Measurements from ENCODE around the gene ADAM23. TPM values are rescaled to one million over a fixed set of nuclear protein-coding genes. Genes with fewer than 3 reads are reported as not detected.

ADAM23 gene
- total and polyA plus RNA-seq, 9 donors, result 4.1 to 16.8 (median 11.5) TPM

GRCh38 chr2:206526416-206526815 lies 83.1 kb downstream of the ADAM23 start:
- WGBS (ENCODE audit: insufficient coverage), result no CpG with 5 or more reads among the region's 1 CpG
- no peak for DNase-seq
- Histone ChIP-seq H3K27me3 (ENCODE audit: control insufficient read depth, insufficient read depth, low read length) (no peaks in the 10 kb centered on the region), H3K4me1 (ENCODE audit: control insufficient read depth, insufficient read depth, low read length) (no peaks in the 10 kb centered on the region), H3K4me3 (ENCODE audit: low read length) (no peak overlapping the region), H3K36me3 (ENCODE audit: control insufficient read depth, insufficient read depth, low read length) (no peaks in the 10 kb centered on the region), H3K9me3 (replicated peaks; ENCODE audit: control insufficient read depth, low read depth, low read length) (no peaks in the 10 kb centered on the region), H3K27ac (ENCODE audit: low read length) (no peak overlapping the region)

GRCh38 chr2:206527153-206527552 lies 83.8 kb downstream of the ADAM23 start:
- DNase-seq, result no peak
- Histone ChIP-seq H3K27ac (ENCODE audit: low read length) (no peak overlapping the region), H3K27me3 (ENCODE audit: control insufficient read depth, insufficient read depth, low read length) (no peaks in the 10 kb centered on the region), H3K4me1 (ENCODE audit: control insufficient read depth, insufficient read depth, low read length) (no peaks in the 10 kb centered on the region), H3K36me3 (ENCODE audit: control insufficient read depth, insufficient read depth, low read length) (no peaks in the 10 kb centered on the region), H3K4me3 (ENCODE audit: low read length) (no peak overlapping the region), H3K9me3 (replicated peaks; ENCODE audit: control insufficient read depth, low read depth, low read length) (no peaks in the 10 kb centered on the region)
- WGBS (ENCODE audit: insufficient coverage), result no CpG with 5 or more reads among the region's 2 CpGs

- Histone ChIP-seq H3K9me3 (replicated peaks; ENCODE audit: control insufficient read depth, low read depth, low read length) (no peaks in the 10 kb centered on the region), H3K36me3 (ENCODE audit: control insufficient read depth, insufficient read depth, low read length) (no peaks in the 10 kb centered on the region), H3K27ac (ENCODE audit: low read length) (no peak overlapping the region), H3K4me3 (ENCODE audit: low read length) (no peak overlapping the region), H3K4me1 (ENCODE audit: control insufficient read depth, insufficient read depth, low read length) (no peaks in the 10 kb centered on the region), H3K27me3 (ENCODE audit: control insufficient read depth, insufficient read depth, low read length) (no peaks in the 10 kb centered on the region)
- no CpG with 5 or more reads among the region's 11 CpGs for WGBS (ENCODE audit: insufficient coverage)
- no peak for DNase-seq
Measured at GRCh38 chr2:206530727-206531126, 87.4 kb downstream of the ADAM23 start.

GRCh38 chr2:206531996-206532543 lies 88.7 kb downstream of the ADAM23 start:
- Histone ChIP-seq H3K4me1 (ENCODE audit: control insufficient read depth, insufficient read depth, low read length) (no peaks in the 10 kb centered on the region), H3K36me3 (ENCODE audit: control insufficient read depth, insufficient read depth, low read length) (no peaks in the 10 kb centered on the region), H3K9me3 (replicated peaks; ENCODE audit: control insufficient read depth, low read depth, low read length) (no peaks in the 10 kb centered on the region), H3K4me3 (ENCODE audit: low read length) (no peak overlapping the region), H3K27me3 (ENCODE audit: control insufficient read depth, insufficient read depth, low read length) (no peaks in the 10 kb centered on the region), H3K27ac (ENCODE audit: low read length) (no peak overlapping the region)
- WGBS (ENCODE audit: insufficient coverage), result 33% methylated on average over 2 of the region's 3 CpGs
- DNase-seq, result peak; percentile 30

GRCh38 chr2:206533977-206534376 lies 90.6 kb downstream of the ADAM23 start:
- Histone ChIP-seq H3K4me1 (ENCODE audit: control insufficient read depth, insufficient read depth, low read length) (no peaks in the 10 kb centered on the region), H3K36me3 (ENCODE audit: control insufficient read depth, insufficient read depth, low read length) (no peaks in the 10 kb centered on the region), H3K27ac (ENCODE audit: low read length) (no peak overlapping the region), H3K9me3 (replicated peaks; ENCODE audit: control insufficient read depth, low read depth, low read length) (no peaks in the 10 kb centered on the region), H3K27me3 (ENCODE audit: control insufficient read depth, insufficient read depth, low read length) (no peaks in the 10 kb centered on the region), H3K4me3 (ENCODE audit: low read length) (no peak overlapping the region)
- WGBS (ENCODE audit: insufficient coverage), result no CpG with 5 or more reads among the region's 1 CpG
- no peak for DNase-seq

- Histone ChIP-seq H3K27me3 (ENCODE audit: control insufficient read depth, insufficient read depth, low read length) (no peaks in the 10 kb centered on the region), H3K4me3 (ENCODE audit: low read length) (no peak overlapping the region), H3K4me1 (ENCODE audit: control insufficient read depth, insufficient read depth, low read length) (no peaks in the 10 kb centered on the region), H3K27ac (ENCODE audit: low read length) (no peak overlapping the region), H3K36me3 (ENCODE audit: control insufficient read depth, insufficient read depth, low read length) (no peaks in the 10 kb centered on the region), H3K9me3 (replicated peaks; ENCODE audit: control insufficient read depth, low read depth, low read length) (no peaks in the 10 kb centered on the region)
- WGBS (ENCODE audit: insufficient coverage), result 83% methylated on average over 2 of the region's 4 CpGs
- DNase-seq, result no peak
Measured at GRCh38 chr2:206535260-206535986, 92.1 kb downstream of the ADAM23 start.

GRCh38 chr2:206540757-206541156 lies 97.4 kb downstream of the ADAM23 start:
- Histone ChIP-seq H3K27me3 (ENCODE audit: control insufficient read depth, insufficient read depth, low read length) (no peaks in the 10 kb centered on the region), H3K36me3 (ENCODE audit: control insufficient read depth, insufficient read depth, low read length) (no peaks in the 10 kb centered on the region), H3K4me3 (ENCODE audit: low read length) (no peak overlapping the region), H3K4me1 (ENCODE audit: control insufficient read depth, insufficient read depth, low read length) (no peaks in the 10 kb centered on the region), H3K27ac (ENCODE audit: low read length) (no peak overlapping the region), H3K9me3 (replicated peaks; ENCODE audit: control insufficient read depth, low read depth, low read length) (no peaks in the 10 kb centered on the region)
- 100% methylated on average over 1 of the region's 4 CpGs for WGBS (ENCODE audit: insufficient coverage)
- no peak for DNase-seq

- no peaks in the 10 kb centered on the region for H3K9me3 ChIP-seq (replicated peaks; ENCODE audit: control insufficient read depth, low read depth, low read length)
- no peak for DNase-seq
- H3K4me3 ChIP-seq (ENCODE audit: low read length), result no peak overlapping the region
- H3K27ac ChIP-seq (ENCODE audit: low read length), result no peak overlapping the region
- H3K4me1 ChIP-seq (ENCODE audit: control insufficient read depth, insufficient read depth, low read length), result no peaks in the 10 kb centered on the region
- H3K36me3 ChIP-seq (ENCODE audit: control insufficient read depth, insufficient read depth, low read length), result no peaks in the 10 kb centered on the region
- H3K27me3 ChIP-seq (ENCODE audit: control insufficient read depth, insufficient read depth, low read length), result no peaks in the 10 kb centered on the region
- WGBS (ENCODE audit: insufficient coverage), result no CpG with 5 or more reads among the region's 2 CpGs
Measured at GRCh38 chr2:206543073-206543472, 99.7 kb downstream of the ADAM23 start.

GRCh38 chr2:206548383-206548782 lies 105.1 kb downstream of the ADAM23 start:
- WGBS (ENCODE audit: insufficient coverage), result no CpG with 5 or more reads among the region's 5 CpGs
- no peaks in the 10 kb centered on the region for H3K27me3 ChIP-seq (ENCODE audit: control insufficient read depth, insufficient read depth, low read length)
- no peak for DNase-seq
- no peak overlapping the region for H3K27ac ChIP-seq (ENCODE audit: low read length)
- H3K4me3 ChIP-seq (ENCODE audit: low read length), result no peak overlapping the region
- no peaks in the 10 kb centered on the region for H3K36me3 ChIP-seq (ENCODE audit: control insufficient read depth, insufficient read depth, low read length)
- H3K4me1 ChIP-seq (ENCODE audit: control insufficient read depth, insufficient read depth, low read length), result no peaks in the 10 kb centered on the region
- H3K9me3 ChIP-seq (replicated peaks; ENCODE audit: control insufficient read depth, low read depth, low read length), result no peaks in the 10 kb centered on the region

GRCh38 chr2:206555721-206556120 lies 112.4 kb downstream of the ADAM23 start:
- no peaks in the 10 kb centered on the region for H3K36me3 ChIP-seq (ENCODE audit: control insufficient read depth, insufficient read depth, low read length)
- no peaks in the 10 kb centered on the region for H3K4me1 ChIP-seq (ENCODE audit: control insufficient read depth, insufficient read depth, low read length)
- H3K9me3 ChIP-seq (replicated peaks; ENCODE audit: control insufficient read depth, low read depth, low read length), result no peaks in the 10 kb centered on the region
- no peak overlapping the region for H3K27ac ChIP-seq (ENCODE audit: low read length)
- H3K4me3 ChIP-seq (ENCODE audit: low read length), result no peak overlapping the region
- no peaks in the 10 kb centered on the region for H3K27me3 ChIP-seq (ENCODE audit: control insufficient read depth, insufficient read depth, low read length)
- peak; percentile 65 for DNase-seq

All from muscle of leg (tissue), 11 donors.